ENCODE results near the gene KMT5B. TPM values are rescaled to one million over a fixed set of nuclear protein-coding genes. Genes with fewer than 3 reads are reported as not detected.

KMT5B gene
- polyA plus RNA-seq (2011; rRNA removed) (14.7 and 17.2 TPM in 2 replicates), polyA minus RNA-seq (2011; rRNA and poly(A)+ RNA removed) (10.1 and 19.4 TPM in 2 replicates)

DNA sequence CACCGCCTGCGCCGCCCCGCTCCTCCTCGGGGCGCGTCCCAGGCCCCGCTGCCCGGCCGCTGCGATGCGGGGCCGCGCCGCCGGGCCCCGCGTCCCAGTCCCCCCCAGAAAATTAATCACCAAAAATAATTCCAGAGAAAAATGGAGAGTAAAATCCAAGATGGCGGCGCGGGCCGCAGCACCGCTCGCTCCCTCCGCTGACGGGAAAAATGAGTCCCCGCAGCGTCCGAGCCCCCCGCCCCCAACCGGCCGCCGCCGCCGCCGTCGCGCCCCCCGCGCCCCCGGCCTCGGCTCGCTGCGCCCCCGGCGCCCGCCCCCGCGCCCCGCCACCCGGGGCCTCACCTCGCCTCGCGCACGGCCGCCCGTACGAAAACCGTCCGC lies at the start of gene KMT5B:
KMT5B (minus strand) TSS at position 162 of the 381 bp plus-strand sequence. CDS start 23,220 bp downstream, outside the sequence.
- POLR2A ChIA-PET: no interaction called here
- Histone ChIP-seq H3K27ac (ENCODE audit: low read depth, low read length) (peak within 1 kb of the TSS; percentile 78), H3K27me3 (ENCODE audit: control insufficient read depth, insufficient read depth, low read length) (peaks cover 13% of the 10 kb centered on the region), H3K9me3 (ENCODE audit: control insufficient read depth, insufficient read depth, low read length) (no peaks in the 10 kb centered on the region), H3K4me3 (ENCODE audit: low read depth, low read length) (peak within 1 kb of the TSS; percentile 72)
- CTCF ChIA-PET: interaction anchor here (1.0 kb wide), 1 partner anchor 21 kb away, joined by 3 read pairs; no protein-coding TSS in a partner anchor
- DNase-seq (ENCODE audit: low read depth, low spot score): peak; percentile 39
- TF ChIP-seq CTCF (IDR thresholded peaks at IDR 0.05; ENCODE audit: low read depth, low read length): no peak

GRCh38 chr11:68262544-68262827 lies 49.4 kb upstream of the KMT5B start:
- H3K27me3 ChIP-seq (ENCODE audit: control insufficient read depth, insufficient read depth, low read length): no peaks in the 10 kb centered on the region
- H3K27ac ChIP-seq (ENCODE audit: low read depth, low read length): no peak overlapping the region
- no peak for TF ChIP-seq CTCF (IDR thresholded peaks at IDR 0.05; ENCODE audit: low read depth, low read length)
- no peak overlapping the region for H3K4me3 ChIP-seq (ENCODE audit: low read depth, low read length)
- H3K9me3 ChIP-seq (ENCODE audit: control insufficient read depth, insufficient read depth, low read length): no peaks in the 10 kb centered on the region
- no peak for DNase-seq (ENCODE audit: low read depth, low spot score)
- ChIA-PET CTCF (no interaction called here), POLR2A (no interaction called here)

DNA sequence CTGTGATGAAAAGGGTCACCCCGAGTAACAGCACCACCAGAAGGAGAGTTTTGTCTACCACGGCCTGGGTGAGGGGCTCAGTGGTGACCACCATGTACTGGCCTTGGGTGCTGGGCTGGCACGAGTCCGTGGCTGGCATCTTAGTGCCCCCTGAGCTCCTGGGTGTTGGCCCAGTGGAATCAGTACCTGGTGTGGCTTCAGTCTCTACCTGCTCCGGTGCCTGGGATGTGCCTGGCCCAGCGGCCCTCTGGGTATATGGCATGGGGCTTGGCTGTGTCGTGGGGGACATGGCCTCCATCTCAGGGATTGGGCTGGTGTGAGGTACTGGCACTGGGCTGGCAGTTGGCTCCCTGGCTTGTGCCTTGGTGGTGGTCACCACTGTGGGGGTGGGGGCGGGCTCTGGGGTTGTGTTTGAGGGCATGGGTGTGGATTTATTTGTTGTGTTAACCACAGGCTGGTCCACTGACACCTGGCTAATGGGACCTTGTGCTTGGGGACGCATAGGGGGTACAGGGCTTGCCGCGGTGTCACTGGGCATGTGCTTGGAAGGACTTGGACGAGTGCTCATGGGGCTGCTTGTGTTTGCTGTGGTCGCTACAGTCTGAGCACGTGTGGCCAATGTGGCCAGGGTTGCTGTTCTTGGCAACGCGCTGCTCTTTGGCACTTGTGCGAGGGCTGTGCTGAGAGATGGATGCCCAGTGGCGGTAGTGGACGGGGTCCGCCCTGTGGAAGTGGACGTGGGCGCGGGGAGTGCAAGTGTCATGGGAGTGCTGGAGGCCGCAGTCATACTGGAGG lies 48.9 kb upstream of the KMT5B start:
- no peak overlapping the region for H3K27ac ChIP-seq (ENCODE audit: low read depth, low read length)
- ChIA-PET CTCF (no interaction called here), POLR2A (no interaction called here)
- no peaks in the 10 kb centered on the region for H3K9me3 ChIP-seq (ENCODE audit: control insufficient read depth, insufficient read depth, low read length)
- no peak overlapping the region for H3K4me3 ChIP-seq (ENCODE audit: low read depth, low read length)
- no peak for TF ChIP-seq CTCF (IDR thresholded peaks at IDR 0.05; ENCODE audit: low read depth, low read length)
- H3K27me3 ChIP-seq (ENCODE audit: control insufficient read depth, insufficient read depth, low read length): no peaks in the 10 kb centered on the region
- no peak for DNase-seq (ENCODE audit: low read depth, low spot score)

GRCh38 chr11:68261006-68261405 lies 47.9 kb upstream of the KMT5B start:
- DNase-seq (ENCODE audit: low read depth, low spot score): no peak
- Histone ChIP-seq H3K27ac (ENCODE audit: low read depth, low read length) (no peak overlapping the region), H3K4me3 (ENCODE audit: low read depth, low read length) (no peak overlapping the region), H3K9me3 (ENCODE audit: control insufficient read depth, insufficient read depth, low read length) (no peaks in the 10 kb centered on the region), H3K27me3 (ENCODE audit: control insufficient read depth, insufficient read depth, low read length) (no peaks in the 10 kb centered on the region)
- no peak for TF ChIP-seq CTCF (IDR thresholded peaks at IDR 0.05; ENCODE audit: low read depth, low read length)
- CTCF ChIA-PET: no interaction called here
- POLR2A ChIA-PET: no interaction called here

- POLR2A ChIA-PET: interaction anchor here (1.2 kb wide), 1 partner anchor 46 kb away, joined by 3 read pairs; no protein-coding TSS in a partner anchor
- Histone ChIP-seq H3K27ac (ENCODE audit: low read depth, low read length) (no peak overlapping the region), H3K27me3 (ENCODE audit: control insufficient read depth, insufficient read depth, low read length) (no peaks in the 10 kb centered on the region), H3K9me3 (ENCODE audit: control insufficient read depth, insufficient read depth, low read length) (no peaks in the 10 kb centered on the region), H3K4me3 (ENCODE audit: low read depth, low read length) (no peak overlapping the region)
- no peak for DNase-seq (ENCODE audit: low read depth, low spot score)
- no peak for TF ChIP-seq CTCF (IDR thresholded peaks at IDR 0.05; ENCODE audit: low read depth, low read length)
- CTCF ChIA-PET: interaction anchor here (1.3 to 1.8 kb wide), 2 partner anchors 37 to 38 kb away, joined by 7 to 8 read pairs; no protein-coding TSS in a partner anchor
Observed at GRCh38 chr11:68260484-68260883, 47.4 kb upstream of the KMT5B start.

Data from AG04450 (cell line).